GM12872 (cell line): ENCODE measurements around the gene RAB31.

Source experiments
- CTCF ChIP-seq: IDR thresholded peaks from 3 replicates; pipeline ENCODE4 v1.5.1; 2011; ENCODE audit warnings: low read depth, mild to moderate bottlenecking, low read length, moderate library complexity; ENCODE audit not compliant: insufficient read depth

The RAB31 gene

GRCh38 chr18:9684881-9685614 is 23.1 kb upstream of the RAB31 start:
- TF ChIP-seq CTCF = no peak

DNA sequence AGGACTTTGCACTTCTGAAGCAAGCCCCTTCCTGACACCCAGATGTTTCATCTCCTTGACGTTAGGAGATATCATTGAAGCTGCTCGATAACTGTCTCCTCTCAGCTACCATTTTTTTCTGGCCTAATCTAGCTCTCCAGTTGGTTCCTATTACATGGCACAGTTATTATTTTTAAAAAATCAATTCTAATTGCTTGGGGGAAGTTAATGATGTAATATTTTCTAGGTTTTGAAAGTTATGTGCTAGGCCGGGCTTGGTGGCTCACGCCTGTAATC is 22.5 kb upstream of the RAB31 start:
- TF ChIP-seq CTCF = no peak

DNA sequence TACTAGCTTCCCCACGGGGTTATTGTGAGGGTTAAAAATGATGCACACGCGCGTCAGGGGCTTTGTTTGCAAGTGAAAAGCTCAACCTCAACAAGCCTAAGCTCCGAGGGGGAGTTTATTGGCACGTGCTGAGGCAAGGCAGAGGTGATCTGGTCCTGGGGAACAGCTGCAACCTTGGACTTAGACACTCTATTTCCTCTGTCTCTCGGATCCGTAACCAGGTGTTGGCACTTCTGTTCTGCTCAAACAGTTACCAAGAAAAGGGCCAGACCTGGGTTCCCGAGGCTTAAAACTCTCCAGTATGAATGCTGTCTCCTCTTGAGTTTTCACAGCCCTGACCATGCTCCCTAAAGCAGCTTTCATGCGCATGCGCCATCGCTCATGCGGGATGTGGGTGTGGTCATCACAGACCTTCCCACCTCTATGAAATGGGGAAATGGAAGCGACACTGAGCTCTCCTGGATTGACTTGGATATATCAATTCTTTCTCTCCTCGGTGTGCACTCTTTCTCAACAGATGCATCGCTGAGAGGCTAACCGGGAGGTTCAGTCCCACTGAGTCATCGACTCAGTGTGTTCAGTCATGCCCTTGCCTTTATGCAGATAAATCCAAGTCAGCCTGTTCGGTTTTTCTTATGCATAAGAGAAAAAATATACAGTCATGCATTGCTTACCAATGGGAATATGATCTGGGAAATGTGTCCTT is 19.9 kb upstream of the RAB31 start:
- no peak for TF ChIP-seq CTCF

GRCh38 chr18:9689253-9689652 is 18.8 kb upstream of the RAB31 start:
- TF ChIP-seq CTCF = no peak

- TF ChIP-seq CTCF = no peak
These were observed 17.5 kb upstream of the RAB31 start for GRCh38 chr18:9690418-9691188.

- TF ChIP-seq CTCF = no peak
These were observed 16.9 kb upstream of the RAB31 start for GRCh38 chr18:9691235-9691634.

DNA sequence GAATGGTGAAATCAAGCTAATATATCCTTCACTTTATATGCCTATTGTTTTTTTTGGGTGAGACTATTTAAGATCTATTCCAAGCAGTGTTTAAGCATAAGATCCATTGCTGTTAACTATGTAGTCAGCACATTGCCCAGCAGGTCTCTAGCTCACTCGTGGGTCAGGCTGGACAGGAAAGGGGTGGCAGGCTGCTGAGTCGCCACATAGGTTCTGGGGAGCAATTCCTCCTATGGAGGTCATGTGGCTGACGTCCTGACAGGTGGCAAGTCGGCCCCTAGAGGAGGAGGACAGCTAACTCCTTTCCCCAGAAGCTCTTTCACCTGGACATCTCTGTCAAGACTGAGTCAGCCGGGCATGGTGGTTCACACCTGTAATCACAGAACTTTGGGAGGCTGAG is 13.9 kb upstream of the RAB31 start:
- TF ChIP-seq CTCF = no peak
